HG03432 (cell line): ENCODE data around the gene NEGR1.
"Not testable (repeated sequence)": the region's sequence is repeated elsewhere in the genome, so short reads cannot be mapped to it uniquely, and the experiment has no call there.

ENCODE experiments used
- ATAC-seq: cut with Tn5 transposase; IDR thresholded peaks from one replicate; pipeline ENCODE4 v1.9.1; 2021; ENCODE audit warnings: mild to moderate bottlenecking, moderate library complexity; ENCODE audit not compliant: unreplicated experiment

NEGR1 gene

GRCh38 chr1:72282271-72283021 is at the start of gene NEGR1:
Gene NEGR1, minus strand, starts transcription at chr1:72282539.
- ATAC-seq: peak; percentile 90

GRCh38 chr1:72326494-72326893 is 44.2 kb upstream of the NEGR1 start:
- no peak for ATAC-seq

GRCh38 chr1:72324451-72324850 is 42.1 kb upstream of the NEGR1 start:
- peak; percentile 60 for ATAC-seq

- peak; percentile 75 for ATAC-seq
Observed at GRCh38 chr1:72322910-72323309, 40.6 kb upstream of the NEGR1 start.

GRCh38 chr1:72296501-72296900 is 14.2 kb upstream of the NEGR1 start:
- no peak for ATAC-seq

- ATAC-seq: no peak
Observed at GRCh38 chr1:72288886-72289285, 6.5 kb upstream of the NEGR1 start.

DNA sequence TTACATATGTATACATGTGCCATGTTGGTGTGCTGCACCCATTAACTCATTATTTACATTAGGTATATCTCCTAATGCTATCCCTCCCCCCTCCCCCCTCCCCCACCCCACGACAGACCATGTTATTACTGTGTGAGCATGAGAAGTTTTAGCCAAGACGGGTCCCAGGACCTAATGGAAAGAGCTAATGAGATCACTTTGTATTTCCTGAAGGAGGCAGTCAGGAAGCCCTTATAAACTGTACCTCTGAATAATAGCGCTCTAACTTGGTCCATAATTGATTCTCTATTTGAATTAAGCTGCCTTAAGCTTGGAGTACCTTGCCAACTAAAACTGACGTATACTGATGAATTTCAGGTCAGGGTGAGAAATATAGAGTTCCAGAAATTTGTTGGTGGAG is 4.1 kb upstream of the NEGR1 start:
- no peak for ATAC-seq

DNA sequence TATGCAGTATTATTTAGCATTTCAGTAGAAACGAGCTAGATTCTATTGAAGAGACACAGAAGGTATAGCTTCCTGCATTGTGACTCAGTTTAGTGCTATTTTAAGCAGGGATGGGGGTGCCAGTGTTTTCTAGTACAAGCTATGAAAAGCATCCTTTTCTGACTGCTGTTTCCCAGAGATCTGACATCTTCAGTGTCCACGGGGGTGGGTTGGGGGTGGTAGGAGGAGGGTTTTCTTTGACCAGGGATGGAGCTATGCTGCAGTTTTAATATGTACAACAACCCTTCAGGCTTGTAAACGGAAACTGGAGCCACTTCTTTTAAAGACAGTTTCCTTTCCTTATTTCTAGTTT is 2.7 kb upstream of the NEGR1 start:
- no peak for ATAC-seq

- peak; percentile 57 for ATAC-seq
Observed at GRCh38 chr1:72284348-72285073, 2.2 kb upstream of the NEGR1 start.

GRCh38 chr1:72284084-72284347 is 1.7 kb upstream of the NEGR1 start:
- ATAC-seq: no peak

DNA sequence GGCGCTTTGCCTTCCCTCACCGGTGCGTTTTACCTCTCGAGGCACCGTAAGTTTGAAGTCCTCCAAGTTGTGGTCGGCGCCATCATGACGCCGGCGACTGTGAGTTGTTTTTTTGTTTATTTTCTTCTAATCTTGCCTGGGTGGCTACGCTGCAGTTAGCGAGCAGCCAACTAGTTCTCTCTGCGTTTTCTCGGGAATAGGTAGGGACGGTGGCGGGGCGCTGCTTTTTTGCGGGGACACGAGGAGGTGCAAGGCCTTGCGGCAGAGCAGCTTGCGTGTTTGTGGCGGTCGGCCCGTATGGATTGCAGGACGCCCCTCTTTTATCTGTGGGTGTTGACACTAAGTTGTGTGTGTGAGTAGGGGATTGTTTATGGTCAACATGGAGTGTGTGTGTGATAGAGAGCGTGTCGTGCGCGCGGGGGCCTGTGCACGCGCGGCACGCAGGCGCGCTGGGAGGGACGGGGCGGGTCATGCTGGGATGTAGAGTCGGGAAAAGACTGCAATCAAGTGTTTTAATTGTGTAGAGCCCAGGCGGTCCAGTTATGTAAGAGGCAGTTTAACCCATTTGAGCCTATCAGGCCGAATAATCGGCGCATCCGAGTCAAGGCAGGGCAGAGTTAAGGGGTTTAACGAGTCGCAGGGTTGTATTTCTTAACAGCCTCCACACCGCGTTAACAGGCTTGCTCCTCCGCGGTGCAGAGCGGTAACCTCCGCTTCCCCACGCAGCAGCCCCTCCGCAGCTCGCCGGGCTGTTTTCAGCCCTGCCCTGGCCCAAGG is 1.2 kb upstream of the NEGR1 start:
- ATAC-seq: peak; percentile 3

DNA sequence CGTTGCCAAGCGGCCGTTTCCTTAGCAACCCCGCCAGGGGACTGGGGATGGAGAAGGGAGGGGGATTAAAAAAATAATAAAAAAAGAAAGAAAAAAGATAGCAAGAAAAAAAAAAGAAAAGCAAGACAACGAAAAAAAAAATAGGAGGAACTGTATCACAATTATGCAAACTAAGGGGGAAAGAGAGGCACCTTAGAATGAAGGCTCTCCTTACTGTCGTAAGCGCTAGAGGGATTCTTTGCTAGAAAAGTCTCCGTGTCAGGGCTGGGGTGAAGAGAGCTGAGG is 625 bp upstream of the NEGR1 start:
- peak; percentile 22 for ATAC-seq

DNA sequence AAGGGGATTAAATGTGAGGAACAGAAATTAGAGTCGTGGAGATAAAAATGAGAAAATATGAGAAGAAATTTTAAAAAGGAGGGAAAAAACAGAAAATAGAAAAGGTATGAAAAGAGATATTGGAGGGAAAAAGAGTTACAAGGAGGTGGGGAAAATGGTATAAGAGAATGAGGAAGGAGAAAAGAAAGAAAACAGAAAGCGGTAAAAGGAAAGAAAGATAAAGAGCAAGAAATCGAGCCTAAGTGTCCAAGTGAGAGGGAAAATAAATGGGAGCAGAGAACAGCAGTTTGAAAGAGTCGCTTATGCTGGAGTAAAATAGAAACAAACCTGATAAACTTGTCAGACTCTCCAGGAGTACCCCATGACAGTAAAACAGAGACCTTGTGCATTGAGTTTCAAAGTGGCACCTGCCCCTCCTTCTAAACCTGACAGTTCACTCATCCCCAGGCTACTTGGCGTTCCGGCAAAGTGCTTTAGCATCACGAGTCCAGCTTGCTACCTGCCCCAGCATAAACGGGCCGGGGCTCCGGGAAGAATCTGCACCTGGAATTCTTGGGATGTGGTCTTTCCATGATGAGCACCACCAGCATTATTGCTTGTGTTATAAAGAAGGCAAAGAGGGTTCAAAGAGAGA is 585 bp downstream of the NEGR1 start:
- ATAC-seq: no peak

DNA sequence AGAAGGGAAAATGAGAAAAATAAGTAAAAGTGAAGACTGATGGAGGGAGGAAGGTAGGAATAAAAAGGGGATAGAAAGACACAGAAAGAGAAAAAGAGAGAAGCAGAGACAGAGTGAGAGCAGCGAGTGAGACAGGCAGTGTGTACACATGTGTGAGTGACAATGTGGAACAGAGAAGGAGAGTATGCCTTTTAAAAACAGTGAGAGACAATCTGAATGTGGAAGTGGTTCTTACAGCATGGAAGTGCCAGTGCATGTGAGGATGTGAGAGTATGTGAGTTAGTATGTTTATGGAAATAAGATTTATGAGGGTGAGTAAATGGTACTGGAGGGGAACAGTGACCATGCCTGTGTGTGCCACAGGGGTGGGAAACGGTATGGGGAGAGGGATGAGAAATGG is 1.2 kb downstream of the NEGR1 start:
- no peak for ATAC-seq

DNA sequence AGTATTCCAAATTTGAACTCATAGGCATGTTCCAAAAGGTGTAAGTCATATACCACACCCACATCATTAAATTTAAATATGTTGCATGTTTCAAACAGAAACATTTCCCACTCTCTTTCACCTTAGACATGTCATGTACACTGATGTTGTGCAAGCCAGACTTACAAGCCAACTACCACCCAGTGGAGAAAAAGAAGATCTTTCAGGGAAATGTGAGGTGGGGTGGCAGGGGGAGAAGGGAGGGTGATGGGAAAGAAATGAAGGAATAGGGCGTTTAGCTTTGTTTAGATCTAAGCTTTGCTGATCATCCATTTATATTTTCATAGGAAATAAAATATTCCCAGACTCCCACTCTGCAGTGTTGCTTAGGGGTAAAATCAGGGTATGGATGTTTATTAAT is 1.6 kb downstream of the NEGR1 start:
- ATAC-seq: no peak

GRCh38 chr1:72280131-72280530 is 2.2 kb downstream of the NEGR1 start:
- no peak for ATAC-seq

- ATAC-seq: no peak
Observed at GRCh38 chr1:72278461-72278860, 3.9 kb downstream of the NEGR1 start.

- no peak for ATAC-seq
Observed at GRCh38 chr1:72271555-72272085, 10.7 kb downstream of the NEGR1 start.

GRCh38 chr1:72262735-72263134 is 19.6 kb downstream of the NEGR1 start:
- ATAC-seq: no peak

GRCh38 chr1:72253132-72253531 is 29.2 kb downstream of the NEGR1 start:
- ATAC-seq: no peak

DNA sequence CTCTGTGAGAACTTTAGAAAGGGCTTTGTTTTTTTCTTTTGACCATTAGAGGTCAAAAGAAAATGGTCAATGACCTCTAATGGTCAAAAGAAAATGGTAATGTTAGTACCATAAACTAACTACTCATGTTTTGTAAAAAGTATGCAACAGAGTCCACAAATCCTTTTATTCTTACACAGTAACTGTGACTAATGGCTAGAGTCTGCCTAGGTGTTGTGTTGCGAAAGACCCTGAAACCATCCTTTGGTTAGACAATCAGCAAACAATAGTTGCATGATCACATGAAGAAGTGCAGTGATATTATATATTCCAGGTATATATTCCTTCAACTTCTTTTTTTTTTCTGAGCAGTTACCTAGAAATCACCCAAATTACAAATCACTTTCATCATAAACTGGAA is 40.9 kb downstream of the NEGR1 start:
- no peak for ATAC-seq

GRCh38 chr1:72235931-72236330 is 46.4 kb downstream of the NEGR1 start:
- ATAC-seq: not testable (repeated sequence)
